CD4-positive, alpha-beta memory T cell (primary cell): ENCODE measurements around the gene TMF1. TPM values are rescaled to one million over a fixed set of nuclear protein-coding genes. Genes with fewer than 3 reads are reported as not detected.

Experiments
- CTCF ChIA-PET: fragments of 350-600 bp; sonication (Branson Sonifier 250); formaldehyde crosslinking; loops from one replicate; lab custom pipeline; 2021; ENCODE audit warnings: inconsistent platforms; ENCODE audit not compliant: partially characterized antibody; lab: Charles Lee
- POLR2A ChIA-PET: fragments of 350-600 bp; sonication (Branson Sonifier 250); formaldehyde crosslinking; loops from one replicate; lab custom pipeline; 2021; ENCODE audit not compliant: partially characterized antibody; lab: Charles Lee
- DNase-seq, 5 donors: peaks; one replicate each; pipeline versions ENCODE4 v3.0.0 to v3.0.0-alpha.2; 2020 to 2022; ENCODE audit warnings: mixed read lengths in 1 of 5
- H3K27ac ChIP-seq: one replicate; pipeline ENCODE4 v1.7.0; 2013; ENCODE audit warnings: low read depth, low read length
- H3K27me3 ChIP-seq: 2 replicates; pipeline ENCODE4 v1.7.0; 2013; ENCODE audit warnings: mild to moderate bottlenecking, low read length, moderate library complexity; ENCODE audit not compliant: insufficient read depth
- H3K36me3 ChIP-seq: 2 replicates; pipeline ENCODE4 v1.7.0; 2013; ENCODE audit warnings: mild to moderate bottlenecking, low read length, moderate library complexity; ENCODE audit not compliant: insufficient read depth
- H3K4me1 ChIP-seq: 2 replicates; pipeline ENCODE4 v1.7.0; 2013; ENCODE audit warnings: mild to moderate bottlenecking, low read length, moderate library complexity; ENCODE audit not compliant: insufficient read depth
- H3K4me3 ChIP-seq, 2 donors: one replicate each; pipeline ENCODE4 v1.7.0; 2013; ENCODE audit warnings: low read length in 2 of 2, mild to moderate bottlenecking in 1 of 2
- H3K9me3 ChIP-seq, 2 donors: one replicate each; pipeline ENCODE4 v1.7.0; 2013; ENCODE audit warnings: low read length in 2 of 2, control low read depth in 1 of 2; ENCODE audit not compliant: control insufficient read depth in 1 of 2
- H3K27ac Mint-ChIP-seq, 7 donors: one replicate each; pipeline ENCODE4 v1.8.0; 2020 to 2021; ENCODE audit warnings: mixed read lengths in 7 of 7, mild to moderate bottlenecking in 6 of 7, inconsistent platforms in 3 of 7, moderate library complexity in 3 of 7
- H3K27me3 Mint-ChIP-seq, 2 donors: one replicate each; pipeline ENCODE4 v1.8.0; 2020 to 2021; ENCODE audit warnings: mixed read lengths in 2 of 2
- H3K36me3 Mint-ChIP-seq, 2 donors: one replicate each; pipeline ENCODE4 v1.8.0; 2020 to 2021; ENCODE audit warnings: mixed read lengths in 2 of 2, inconsistent platforms in 1 of 2, mild to moderate bottlenecking in 1 of 2
- H3K4me1 Mint-ChIP-seq, 4 donors: one replicate each; pipeline ENCODE4 v1.8.0; 2020 to 2021; ENCODE audit warnings: mixed read lengths in 4 of 4, mild to moderate bottlenecking in 1 of 4
- H3K4me3 Mint-ChIP-seq, 8 donors: one replicate each; pipeline ENCODE4 v1.8.0; 2020 to 2021; ENCODE audit warnings: mixed read lengths in 8 of 8, mild to moderate bottlenecking in 7 of 8, moderate library complexity in 6 of 8, inconsistent platforms in 3 of 8
- H3K9me3 Mint-ChIP-seq, 8 donors: one replicate each; pipeline ENCODE4 v1.8.0; 2020 to 2021; ENCODE audit warnings: mixed read lengths in 8 of 8, mild to moderate bottlenecking in 5 of 8, inconsistent platforms in 3 of 8, moderate library complexity in 1 of 8
- intact Hi-C: fragments of 100-400 bp; cut with micrococcal nuclease; formaldehyde crosslinking; loops from one replicate; pipeline ENCODE4 v1.15.1; 2023
- polyA plus RNA-seq, 2 donors: library from polyadenylated mRNA; unstranded; fragments of 300-500 nt; fragmentation: Illumina TruSeq; gene quantifications; one replicate each; pipeline ENCODE4 v1.2.3, GENCODE V29; 2021
- total RNA-seq, 2 experiments: library from RNA; stranded (reverse); gene quantifications; one replicate each; pipeline ENCODE4 v1.2.3, GENCODE V29; 2021

TMF1 gene
- total and polyA plus RNA-seq, 4 experiments from 2014 or later = 42.8 to 61.0 (median 50.8) TPM

- peaks cover 33% of the 10 kb centered on the region for H3K36me3 ChIP-seq
- Mint-ChIP-seq H3K27ac (no peak overlapping the region), H3K27me3 (no peaks in the 10 kb centered on the region), H3K4me1 (peaks cover 0 to 6% (median 2%) of the 10 kb centered on the region in 4 donors), H3K9me3 (no peaks in the 10 kb centered on the region), H3K4me3 (no peak overlapping the region), H3K36me3 (peaks cover 57 to 71% of the 10 kb centered on the region in 2 donors)
- no peaks in the 10 kb centered on the region for H3K27me3 ChIP-seq
- no peak for DNase-seq
- no peaks in the 10 kb centered on the region for H3K4me1 ChIP-seq
- CTCF ChIA-PET = no interaction called here
- no peak overlapping the region for H3K4me3 ChIP-seq
- no peaks in the 10 kb centered on the region for H3K9me3 ChIP-seq
- H3K27ac ChIP-seq = no peak overlapping the region
- intact Hi-C loops = no loop called here
- POLR2A ChIA-PET = interaction anchor here (1.4 kb wide), 1 partner anchor 10 kb away, joined by 3 read pairs; the partner anchor contains the start of gene EOGT
These were observed 48.0 kb downstream of the TMF1 start for GRCh38 chr3:69004138-69004537.

- Mint-ChIP-seq H3K36me3 (peaks cover 57 to 75% of the 10 kb centered on the region in 2 donors), H3K4me3 (no peak overlapping the region), H3K9me3 (no peaks in the 10 kb centered on the region), H3K27me3 (no peaks in the 10 kb centered on the region), H3K27ac (peak overlapping the region in 2 of 7 donors; percentile 6 to 38), H3K4me1 (peaks cover 0 to 5% (median 0%) of the 10 kb centered on the region in 4 donors)
- no peak for DNase-seq
- no peaks in the 10 kb centered on the region for H3K27me3 ChIP-seq
- CTCF ChIA-PET = no interaction called here
- intact Hi-C loops = no loop called here
- H3K4me3 ChIP-seq = no peak overlapping the region
- POLR2A ChIA-PET = no interaction called here
- peaks cover 23% of the 10 kb centered on the region for H3K36me3 ChIP-seq
- H3K4me1 ChIP-seq = no peaks in the 10 kb centered on the region
- H3K9me3 ChIP-seq = no peaks in the 10 kb centered on the region
- no peak overlapping the region for H3K27ac ChIP-seq
These were observed 52.5 kb downstream of the TMF1 start for GRCh38 chr3:68999605-69000004.

DNA sequence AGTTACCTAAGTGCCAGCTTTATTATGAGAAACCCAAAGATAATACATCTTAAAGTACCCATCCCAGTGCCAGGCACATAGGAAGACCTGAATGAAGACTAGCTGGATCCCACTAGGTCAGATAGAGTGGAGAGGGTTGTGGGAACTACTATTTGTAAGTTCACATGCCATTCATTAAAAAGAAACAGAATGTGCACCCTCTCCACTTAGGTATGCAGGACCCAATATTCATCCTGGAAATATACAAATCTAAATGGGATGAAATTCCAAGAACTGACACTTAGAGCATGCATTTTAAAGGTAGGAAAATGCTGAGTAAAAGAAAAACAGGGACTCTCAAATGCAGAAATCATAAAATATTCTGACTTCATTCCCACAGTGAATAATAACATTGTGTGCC is 53.0 kb downstream of the TMF1 start:
- POLR2A ChIA-PET = no interaction called here
- Mint-ChIP-seq H3K9me3 (no peaks in the 10 kb centered on the region), H3K27me3 (no peaks in the 10 kb centered on the region), H3K4me1 (peaks cover 0 to 5% (median 0%) of the 10 kb centered on the region in 4 donors), H3K27ac (no peak overlapping the region), H3K36me3 (peaks cover 55 to 75% of the 10 kb centered on the region in 2 donors), H3K4me3 (no peak overlapping the region)
- intact Hi-C loops = no loop called here
- Histone ChIP-seq H3K27ac (no peak overlapping the region), H3K9me3 (no peaks in the 10 kb centered on the region), H3K4me1 (no peaks in the 10 kb centered on the region), H3K36me3 (peaks cover 21% of the 10 kb centered on the region), H3K4me3 (no peak overlapping the region), H3K27me3 (no peaks in the 10 kb centered on the region)
- CTCF ChIA-PET = no interaction called here
- DNase-seq = no peak

DNA sequence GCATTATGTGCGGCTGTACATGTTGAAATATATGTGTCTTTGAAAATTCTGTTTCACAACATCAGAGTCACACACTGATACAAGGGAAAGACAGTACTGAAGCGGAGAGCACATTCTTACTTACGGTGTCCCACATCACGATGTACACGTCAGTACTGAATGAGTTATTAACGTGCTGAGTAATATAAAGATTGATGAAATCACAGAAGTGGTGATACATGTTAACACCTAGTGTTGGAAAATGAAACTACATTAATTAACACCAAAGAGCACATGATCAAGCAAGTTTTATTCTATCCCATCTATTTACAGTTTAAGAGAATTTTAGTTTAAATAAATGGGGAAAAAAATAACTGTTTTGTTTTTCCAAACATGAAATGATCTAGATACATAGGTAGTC is 54.2 kb downstream of the TMF1 start:
- H3K4me3 ChIP-seq = no peak overlapping the region
- intact Hi-C loops = no loop called here
- peaks cover 16% of the 10 kb centered on the region for H3K36me3 ChIP-seq
- H3K27ac ChIP-seq = no peak overlapping the region
- H3K27me3 ChIP-seq = no peaks in the 10 kb centered on the region
- H3K4me1 Mint-ChIP-seq = peaks cover 0 to 5% (median 0%) of the 10 kb centered on the region in 4 donors
- peak overlapping the region in 1 of 7 donors; percentile 61 for H3K27ac Mint-ChIP-seq
- peaks cover 56 to 76% of the 10 kb centered on the region in 2 donors for H3K36me3 Mint-ChIP-seq
- no peak for DNase-seq
- H3K4me3 Mint-ChIP-seq = no peak overlapping the region
- no peaks in the 10 kb centered on the region for H3K9me3 Mint-ChIP-seq
- no peaks in the 10 kb centered on the region for H3K4me1 ChIP-seq
- H3K9me3 ChIP-seq = no peaks in the 10 kb centered on the region
- CTCF ChIA-PET = no interaction called here
- H3K27me3 Mint-ChIP-seq = no peaks in the 10 kb centered on the region
- POLR2A ChIA-PET = no interaction called here

- no peak overlapping the region for H3K27ac Mint-ChIP-seq
- DNase-seq = no peak
- H3K4me1 Mint-ChIP-seq = peaks cover 0 to 3% (median 0%) of the 10 kb centered on the region in 4 donors
- Histone ChIP-seq H3K27me3 (no peaks in the 10 kb centered on the region), H3K9me3 (no peaks in the 10 kb centered on the region), H3K36me3 (peaks cover 17% of the 10 kb centered on the region), H3K4me1 (no peaks in the 10 kb centered on the region), H3K27ac (no peak overlapping the region), H3K4me3 (no peak overlapping the region)
- H3K9me3 Mint-ChIP-seq = no peaks in the 10 kb centered on the region
- ChIA-PET CTCF (no interaction called here), POLR2A (no interaction called here)
- intact Hi-C loops = no loop called here
- H3K36me3 Mint-ChIP-seq = peaks cover 61 to 81% of the 10 kb centered on the region in 2 donors
- no peaks in the 10 kb centered on the region for H3K27me3 Mint-ChIP-seq
- no peak overlapping the region for H3K4me3 Mint-ChIP-seq
These were observed 55.7 kb downstream of the TMF1 start for GRCh38 chr3:68996356-68996995.

DNA sequence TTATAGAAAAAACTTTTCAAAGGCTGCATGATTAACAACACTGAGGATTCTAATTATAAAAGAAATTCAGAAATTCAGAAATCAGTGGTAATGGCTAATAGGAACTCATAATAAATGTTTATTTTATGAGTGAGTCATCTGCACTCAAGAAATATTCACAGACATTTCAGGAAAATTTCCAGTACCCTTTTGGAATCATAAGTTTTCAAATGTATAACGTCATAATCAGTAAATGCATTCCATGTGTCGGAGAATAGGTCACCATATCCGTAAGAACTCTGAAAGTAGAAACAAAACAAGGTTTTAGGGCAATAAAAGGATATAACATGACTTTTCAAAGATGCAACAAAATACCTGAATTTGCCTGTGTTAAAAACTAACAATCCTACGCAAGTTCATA is 63.4 kb downstream of the TMF1 start:
- Histone ChIP-seq H3K27ac (no peak overlapping the region), H3K9me3 (no peaks in the 10 kb centered on the region), H3K4me3 (no peak overlapping the region), H3K4me1 (no peaks in the 10 kb centered on the region), H3K27me3 (no peaks in the 10 kb centered on the region), H3K36me3 (peaks cover 15% of the 10 kb centered on the region)
- Mint-ChIP-seq H3K27ac (no peak overlapping the region), H3K4me1 (no peaks in the 10 kb centered on the region), H3K36me3 (peaks cover 71 to 73% of the 10 kb centered on the region in 2 donors), H3K4me3 (no peak overlapping the region), H3K27me3 (no peaks in the 10 kb centered on the region), H3K9me3 (no peaks in the 10 kb centered on the region)
- POLR2A ChIA-PET = no interaction called here
- no peak for DNase-seq
- intact Hi-C loops = no loop called here
- CTCF ChIA-PET = no interaction called here

- Mint-ChIP-seq H3K4me1 (no peaks in the 10 kb centered on the region), H3K36me3 (peaks cover 69 to 70% of the 10 kb centered on the region in 2 donors), H3K9me3 (no peaks in the 10 kb centered on the region), H3K27me3 (no peaks in the 10 kb centered on the region), H3K27ac (no peak overlapping the region), H3K4me3 (no peak overlapping the region)
- H3K27me3 ChIP-seq = no peaks in the 10 kb centered on the region
- no peak overlapping the region for H3K4me3 ChIP-seq
- intact Hi-C loops = no loop called here
- ChIA-PET CTCF (interaction anchor here (0.8 kb wide), 1 partner anchor 122 kb away, joined by 3 read pairs; no protein-coding TSS in a partner anchor), POLR2A (interaction anchor here (0.6 kb wide), 1 partner anchor 114 kb away, joined by 3 read pairs; no protein-coding TSS in a partner anchor)
- H3K9me3 ChIP-seq = no peaks in the 10 kb centered on the region
- H3K27ac ChIP-seq = no peak overlapping the region
- no peak for DNase-seq
- H3K36me3 ChIP-seq = peaks cover 15% of the 10 kb centered on the region
- no peaks in the 10 kb centered on the region for H3K4me1 ChIP-seq
These were observed 64.8 kb downstream of the TMF1 start for GRCh38 chr3:68987322-68987721.
